IPS-20b (cell line): ENCODE results near the gene SLC1A3.

Experiments
- H3K27ac ChIP-seq: one replicate; pipeline ENCODE4 v1.5.1; 2013; ENCODE audit warnings: low read length
- H3K27me3 ChIP-seq: 2 replicates; pipeline ENCODE4 v1.6.1; 2013; ENCODE audit warnings: mild to moderate bottlenecking, low read length, inconsistent platforms; ENCODE audit not compliant: insufficient read depth
- H3K36me3 ChIP-seq: 2 replicates; pipeline ENCODE4 v1.6.1; 2013; ENCODE audit warnings: low read depth, mild to moderate bottlenecking, inconsistent platforms, low read length, moderate library complexity; ENCODE audit not compliant: insufficient read depth
- H3K4me1 ChIP-seq: 2 replicates; pipeline ENCODE4 v1.6.1; 2013; ENCODE audit warnings: mild to moderate bottlenecking, control low read depth, inconsistent platforms, low read length, moderate library complexity; ENCODE audit not compliant: insufficient read depth
- H3K4me3 ChIP-seq: 2 replicates; pipeline ENCODE4 v1.5.1; 2013; ENCODE audit warnings: mild to moderate bottlenecking, low read length, inconsistent platforms
- H3K9ac ChIP-seq: 2 replicates; pipeline ENCODE4 v1.6.1; 2013; ENCODE audit warnings: low read depth, mild to moderate bottlenecking, inconsistent platforms, low read length, moderate library complexity
- H3K9me3 ChIP-seq: 2 replicates; pipeline ENCODE4 v1.6.1; 2013; ENCODE audit warnings: mild to moderate bottlenecking, low read depth, low read length, inconsistent platforms; ENCODE audit not compliant: insufficient read depth

SLC1A3 gene

GRCh38 chr5:36680066-36680465 is 73.7 kb downstream of the SLC1A3 start:
- Histone ChIP-seq H3K4me3 (no peak overlapping the region), H3K9ac (no peak overlapping the region), H3K4me1 (no peaks in the 10 kb centered on the region), H3K27ac (no peak overlapping the region), H3K9me3 (no peaks in the 10 kb centered on the region), H3K36me3 (peaks cover 18% of the 10 kb centered on the region; the same call in 1 of the 2 replicates), H3K27me3 (no peaks in the 10 kb centered on the region)

- Histone ChIP-seq H3K27ac (no peak overlapping the region), H3K4me1 (no peaks in the 10 kb centered on the region), H3K4me3 (no peak overlapping the region), H3K36me3 (peaks cover 18% of the 10 kb centered on the region; the same call in 1 of the 2 replicates), H3K9ac (no peak overlapping the region), H3K27me3 (no peaks in the 10 kb centered on the region), H3K9me3 (no peaks in the 10 kb centered on the region)
Measured at GRCh38 chr5:36681711-36682110, 75.3 kb downstream of the SLC1A3 start.

- no peak overlapping the region for H3K27ac ChIP-seq
- no peak overlapping the region for H3K9ac ChIP-seq
- no peak overlapping the region for H3K4me3 ChIP-seq
- peaks cover 11% of the 10 kb centered on the region; the same call in 1 of the 2 replicates for H3K36me3 ChIP-seq
- no peaks in the 10 kb centered on the region for H3K4me1 ChIP-seq
- no peaks in the 10 kb centered on the region for H3K27me3 ChIP-seq
- no peaks in the 10 kb centered on the region for H3K9me3 ChIP-seq
Measured at GRCh38 chr5:36682499-36682898, 76.1 kb downstream of the SLC1A3 start.

GRCh38 chr5:36683821-36684434 is 77.5 kb downstream of the SLC1A3 start:
- Histone ChIP-seq H3K36me3 (0 out of 2 replicates have a peak, but pooled peaks cover 4% of the 10 kb centered on the region), H3K9me3 (no peaks in the 10 kb centered on the region), H3K9ac (no peak overlapping the region), H3K4me3 (no peak overlapping the region), H3K27ac (no peak overlapping the region), H3K27me3 (no peaks in the 10 kb centered on the region), H3K4me1 (no peaks in the 10 kb centered on the region; the same call in 1 of the 2 replicates)

- peaks cover 3% of the 10 kb centered on the region; the same call in 1 of the 2 replicates for H3K4me1 ChIP-seq
- no peaks in the 10 kb centered on the region for H3K36me3 ChIP-seq
- H3K27ac ChIP-seq, result no peak overlapping the region
- no peaks in the 10 kb centered on the region for H3K9me3 ChIP-seq
- no peak overlapping the region for H3K4me3 ChIP-seq
- no peaks in the 10 kb centered on the region; the same call in 1 of the 2 replicates for H3K27me3 ChIP-seq
- no peak overlapping the region for H3K9ac ChIP-seq
Measured at GRCh38 chr5:36685631-36686288, 79.4 kb downstream of the SLC1A3 start.

GRCh38 chr5:36686881-36687280 is 80.5 kb downstream of the SLC1A3 start:
- no peaks in the 10 kb centered on the region for H3K36me3 ChIP-seq
- peaks cover 5% of the 10 kb centered on the region; the same call in 1 of the 2 replicates for H3K4me1 ChIP-seq
- H3K9me3 ChIP-seq, result no peaks in the 10 kb centered on the region

GRCh38 chr5:36688722-36689121 is 82.3 kb downstream of the SLC1A3 start:
- Histone ChIP-seq H3K27ac (no peak overlapping the region), H3K9me3 (no peaks in the 10 kb centered on the region), H3K4me3 (no peak overlapping the region), H3K4me1 (peaks cover 5% of the 10 kb centered on the region; the same call in 1 of the 2 replicates), H3K36me3 (no peaks in the 10 kb centered on the region), H3K9ac (no peak overlapping the region), H3K27me3 (peaks cover 28% of the 10 kb centered on the region)

More at GRCh38 chr5:36686881-36687280, 80.5 kb downstream of the SLC1A3 start:
- Histone ChIP-seq H3K4me3 (no peak overlapping the region), H3K9ac (no peak overlapping the region), H3K27ac (no peak overlapping the region), H3K27me3 (peaks cover 10% of the 10 kb centered on the region)

GRCh38 chr5:36689225-36689624 is 82.8 kb downstream of the SLC1A3 start:
- Histone ChIP-seq H3K27me3 (peaks cover 33% of the 10 kb centered on the region), H3K4me1 (peaks cover 5% of the 10 kb centered on the region; the same call in 1 of the 2 replicates), H3K4me3 (no peak overlapping the region), H3K36me3 (no peaks in the 10 kb centered on the region), H3K9me3 (no peaks in the 10 kb centered on the region), H3K27ac (no peak overlapping the region), H3K9ac (no peak overlapping the region)

- H3K27ac ChIP-seq, result no peak overlapping the region
- H3K4me1 ChIP-seq, result peaks cover 5% of the 10 kb centered on the region; the same call in 1 of the 2 replicates
- H3K9ac ChIP-seq, result peak overlapping the region; percentile 68
- H3K27me3 ChIP-seq, result peaks cover 36% of the 10 kb centered on the region
- H3K36me3 ChIP-seq, result no peaks in the 10 kb centered on the region
- peak overlapping the region; percentile 75 for H3K4me3 ChIP-seq
- no peaks in the 10 kb centered on the region for H3K9me3 ChIP-seq
Measured at GRCh38 chr5:36690041-36690961, 83.9 kb downstream of the SLC1A3 start.

- Histone ChIP-seq H3K27ac (no peak overlapping the region), H3K9ac (no peak overlapping the region), H3K4me1 (peaks cover 5% of the 10 kb centered on the region; the same call in 1 of the 2 replicates), H3K27me3 (peaks cover 36% of the 10 kb centered on the region), H3K4me3 (no peak overlapping the region), H3K9me3 (no peaks in the 10 kb centered on the region), H3K36me3 (no peaks in the 10 kb centered on the region)
Measured at GRCh38 chr5:36691226-36691625, 84.8 kb downstream of the SLC1A3 start.

- H3K27me3 ChIP-seq, result peaks cover 36% of the 10 kb centered on the region
- H3K4me3 ChIP-seq, result no peak overlapping the region
- H3K9ac ChIP-seq, result no peak overlapping the region
- peaks cover 5% of the 10 kb centered on the region; the same call in 1 of the 2 replicates for H3K4me1 ChIP-seq
- no peak overlapping the region for H3K27ac ChIP-seq
- H3K36me3 ChIP-seq, result no peaks in the 10 kb centered on the region
- H3K9me3 ChIP-seq, result no peaks in the 10 kb centered on the region
Measured at GRCh38 chr5:36691696-36692371, 85.4 kb downstream of the SLC1A3 start.
